LNCaP clone FGC (cell line): ENCODE results near the gene SCAMP3.

Experiments
- DNase-seq: peaks from one replicate; pipeline ENCODE4 v3.0.0-alpha.2; 2011; ENCODE audit warnings: low read depth
- H3K4me3 ChIP-seq: 2 replicates; pipeline ENCODE4 v1.5.1; 2011; ENCODE audit warnings: mild to moderate bottlenecking, low read depth, low read length, control low read depth
- CTCF ChIP-seq: IDR thresholded peaks from 2 replicates; pipeline ENCODE4 v1.5.1; 2012; ENCODE audit warnings: mild to moderate bottlenecking; ENCODE audit not compliant: control insufficient read depth, insufficient read depth; ENCODE audit errors: extremely low read depth

Gene SCAMP3

GRCh38 chr1:155301342-155301841 is 39.2 kb upstream of the SCAMP3 start, which contains the start of gene PKLR:
Gene PKLR (minus strand): TSS chr1:155301438. CDS start chr1:155301395, 43 bp downstream.
- H3K4me3 ChIP-seq = no peak within 1 kb of the TSS
- no peak for TF ChIP-seq CTCF
- DNase-seq = no peak

DNA sequence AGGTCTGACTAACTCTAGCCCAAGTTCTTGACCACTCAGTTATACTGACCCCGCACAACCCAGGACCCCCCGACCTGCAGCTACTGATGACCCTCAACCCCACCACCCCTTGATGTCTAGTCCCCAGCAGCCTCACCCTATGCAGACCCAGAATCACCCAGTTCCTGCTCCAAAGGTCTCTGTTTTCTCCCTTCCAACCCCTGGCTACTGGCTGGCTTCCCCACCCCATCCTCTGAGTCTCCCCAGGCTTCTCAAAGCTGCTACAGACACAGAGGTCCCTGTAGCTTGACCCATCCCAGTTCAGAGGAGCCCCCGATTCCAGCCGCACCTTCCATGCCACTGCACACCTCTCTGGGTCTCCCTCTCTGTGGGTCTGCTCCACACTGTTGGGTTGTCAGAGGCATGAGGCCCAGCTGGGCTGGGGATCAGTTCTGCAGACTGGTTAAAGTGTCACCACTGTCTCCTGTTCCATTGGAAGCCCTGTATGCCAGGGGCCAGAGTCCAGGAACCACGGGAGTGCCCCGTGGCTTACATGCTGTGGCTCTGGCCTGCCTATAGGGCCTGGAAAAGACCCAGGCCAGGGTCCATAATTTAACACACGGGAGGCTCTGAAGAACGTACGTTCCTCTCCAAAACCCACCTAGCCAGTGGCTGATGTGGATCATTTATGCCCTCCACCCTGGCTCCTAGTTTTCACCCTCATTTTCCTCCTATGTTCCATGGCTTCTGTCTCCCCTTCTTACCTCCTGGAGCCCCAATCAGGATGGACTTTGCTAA is 38.6 kb upstream of the SCAMP3 start:
- DNase-seq = no peak
- no peak for TF ChIP-seq CTCF
- H3K4me3 ChIP-seq = no peak overlapping the region

DNA sequence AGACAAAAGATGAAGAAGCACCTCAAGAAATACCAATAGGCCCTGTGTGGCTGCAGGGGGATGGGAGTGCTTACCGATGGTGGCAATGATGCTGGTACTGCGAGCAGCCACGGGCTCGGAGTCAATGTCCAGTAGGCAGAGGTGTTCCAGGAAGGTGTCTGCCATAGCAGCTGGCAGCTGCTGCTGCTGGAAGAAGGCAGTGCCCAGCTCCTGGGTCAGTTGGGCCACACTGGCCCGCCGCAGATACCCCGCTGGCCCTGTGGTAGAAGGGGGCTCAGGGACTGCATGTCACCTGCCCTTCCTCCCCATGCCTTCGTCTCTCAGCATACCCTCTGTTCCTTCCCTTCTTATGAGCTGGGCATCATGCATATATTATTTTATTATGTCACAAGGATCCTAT is 37.9 kb upstream of the SCAMP3 start:
- no peak for TF ChIP-seq CTCF
- no peak for DNase-seq
- H3K4me3 ChIP-seq = no peak overlapping the region

DNA sequence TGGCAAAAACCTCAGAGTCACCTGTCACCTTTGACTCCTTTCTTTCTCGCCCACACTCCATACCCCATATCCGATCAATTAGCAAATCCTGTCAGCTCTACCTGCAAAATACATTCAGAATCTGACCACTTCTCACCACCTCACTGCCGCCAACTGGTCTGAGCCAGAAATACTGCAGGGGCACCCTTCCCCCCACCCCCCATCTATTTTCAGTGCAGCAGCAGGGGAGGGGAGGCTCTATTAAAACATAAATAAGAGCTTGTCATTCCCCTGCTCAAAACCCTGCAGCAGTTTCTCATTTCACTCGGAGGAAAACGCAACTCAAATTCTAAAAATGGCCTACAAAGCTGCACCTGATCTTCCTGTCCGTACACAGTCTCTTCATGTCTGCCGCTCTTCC is 35.2 kb upstream of the SCAMP3 start:
- no peak overlapping the region for H3K4me3 ChIP-seq
- no peak for TF ChIP-seq CTCF
- no peak for DNase-seq

GRCh38 chr1:155296661-155297060 is 34.5 kb upstream of the SCAMP3 start:
- no peak overlapping the region for H3K4me3 ChIP-seq
- DNase-seq = no peak
- no peak for TF ChIP-seq CTCF

DNA sequence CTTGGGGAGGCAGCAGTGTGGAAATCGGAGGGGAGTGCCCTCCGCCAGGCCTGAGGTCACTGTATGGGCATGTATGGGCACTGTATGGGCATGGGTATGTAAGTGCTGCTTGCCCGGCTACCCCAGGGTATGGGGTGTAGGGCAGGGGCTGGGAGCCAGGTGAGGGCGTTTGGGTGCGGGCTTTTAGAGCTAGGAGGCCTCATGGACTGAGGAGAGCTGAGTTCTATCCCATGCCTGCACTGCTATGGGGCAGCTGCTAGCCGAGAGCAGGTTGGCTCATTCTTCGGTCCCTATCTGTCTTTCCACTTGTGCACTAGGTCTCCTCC is 33.7 kb upstream of the SCAMP3 start:
- no peak for TF ChIP-seq CTCF
- no peak overlapping the region for H3K4me3 ChIP-seq
- no peak for DNase-seq
